Suprapubic skin (tissue), 4 donors: ENCODE measurements around the gene RINT1. TPM values are rescaled to one million over a fixed set of nuclear protein-coding genes. Genes with fewer than 3 reads are reported as not detected.

Source experiments
- DNase-seq, 2 donors: peaks; one replicate each; pipeline ENCODE4 v3.0.0-alpha.2; 2019; ENCODE audit warnings: low spot score in 2 of 2
- H3K27ac ChIP-seq: fragments of 200-600 bp; sonication (generic); one replicate; pipeline ENCODE4 v1.5.1; 2019
- H3K27me3 ChIP-seq: fragments of 200-600 bp; sonication (generic); one replicate; pipeline ENCODE4 v1.5.1; 2019
- H3K36me3 ChIP-seq: fragments of 200-600 bp; sonication (generic); one replicate; pipeline ENCODE4 v1.5.1; 2019
- H3K4me1 ChIP-seq: fragments of 200-600 bp; sonication (generic); one replicate; pipeline ENCODE4 v1.5.1; 2019
- H3K4me3 ChIP-seq: fragments of 200-600 bp; sonication (generic); one replicate; pipeline ENCODE4 v1.5.1; 2019; ENCODE audit warnings: mild to moderate bottlenecking
- H3K9me3 ChIP-seq: fragments of 200-600 bp; sonication (generic); one replicate; pipeline ENCODE4 v1.5.1; 2019
- EP300 ChIP-seq: sonication (generic); formaldehyde crosslinking; IDR thresholded peaks from one replicate; pipeline ENCODE4 v1.6.1; 2017; ENCODE audit warnings: antibody characterized with exemption
- POLR2A ChIP-seq, 2 donors: fragments of 450-650 bp; IDR thresholded peaks; one replicate each; pipeline ENCODE4 v1.6.1; 2017; ENCODE audit warnings: antibody characterized with exemption in 2 of 2, mild to moderate bottlenecking in 2 of 2, moderate library complexity in 2 of 2
- POLR2AphosphoS5 ChIP-seq, 3 donors: sonication (generic); formaldehyde crosslinking; IDR thresholded peaks; one replicate each; pipeline ENCODE4 v1.6.1; 2017; ENCODE audit warnings: antibody characterized with exemption in 3 of 3
- WGBS: methylation state at CpG from one replicate; pipeline ENCODE4 v1.1.5; 2018; 5-methylcytosine and 5-hydroxymethylcytosine counted together
- total RNA-seq, 4 donors: library from RNA; depleted of rRNA; stranded (reverse); fragments of >200 nt; gene quantifications; one replicate each; pipeline ENCODE4 v1.1.0, GENCODE V29; 2016
- TF ChIP-seq, protein P1 (sequence below), 2 donors: fragments of 200-600 bp in 1 of 2; fragments of 450-650 bp in 1 of 2; sonication (generic) in 1 of 2; IDR thresholded peaks; one replicate each; pipeline ENCODE4 v1.5.1; 2016 to 2019; ENCODE audit warnings: antibody characterized with exemption in 2 of 2, mild to moderate bottlenecking in 1 of 2, moderate library complexity in 1 of 2

RINT1 gene
- total RNA-seq, 4 donors from 2014 or later: 12.9 to 39.5 (median 17.4) TPM

- no peak overlapping the region for H3K4me3 ChIP-seq
- no peaks in the 10 kb centered on the region for H3K9me3 ChIP-seq
- no peak for TF ChIP-seq POLR2AphosphoS5 (IDR thresholded peaks at IDR 0.05)
- TF ChIP-seq, protein P1, sequence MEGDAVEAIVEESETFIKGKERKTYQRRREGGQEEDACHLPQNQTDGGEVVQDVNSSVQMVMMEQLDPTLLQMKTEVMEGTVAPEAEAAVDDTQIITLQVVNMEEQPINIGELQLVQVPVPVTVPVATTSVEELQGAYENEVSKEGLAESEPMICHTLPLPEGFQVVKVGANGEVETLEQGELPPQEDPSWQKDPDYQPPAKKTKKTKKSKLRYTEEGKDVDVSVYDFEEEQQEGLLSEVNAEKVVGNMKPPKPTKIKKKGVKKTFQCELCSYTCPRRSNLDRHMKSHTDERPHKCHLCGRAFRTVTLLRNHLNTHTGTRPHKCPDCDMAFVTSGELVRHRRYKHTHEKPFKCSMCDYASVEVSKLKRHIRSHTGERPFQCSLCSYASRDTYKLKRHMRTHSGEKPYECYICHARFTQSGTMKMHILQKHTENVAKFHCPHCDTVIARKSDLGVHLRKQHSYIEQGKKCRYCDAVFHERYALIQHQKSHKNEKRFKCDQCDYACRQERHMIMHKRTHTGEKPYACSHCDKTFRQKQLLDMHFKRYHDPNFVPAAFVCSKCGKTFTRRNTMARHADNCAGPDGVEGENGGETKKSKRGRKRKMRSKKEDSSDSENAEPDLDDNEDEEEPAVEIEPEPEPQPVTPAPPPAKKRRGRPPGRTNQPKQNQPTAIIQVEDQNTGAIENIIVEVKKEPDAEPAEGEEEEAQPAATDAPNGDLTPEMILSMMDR (IDR thresholded peaks at IDR 0.05): no peak
- TF ChIP-seq POLR2A (IDR thresholded peaks at IDR 0.05): no peak
- no peak for TF ChIP-seq EP300
- DNase-seq: no peak
- H3K27ac ChIP-seq: no peak overlapping the region
- no peaks in the 10 kb centered on the region for H3K27me3 ChIP-seq
- WGBS: 88% methylated on average over 5 of the region's 5 CpGs
- no peaks in the 10 kb centered on the region for H3K4me1 ChIP-seq
- H3K36me3 ChIP-seq: peaks cover 7% of the 10 kb centered on the region
These were observed 38.1 kb upstream of the RINT1 start for GRCh38 chr7:105493923-105494315.

DNA sequence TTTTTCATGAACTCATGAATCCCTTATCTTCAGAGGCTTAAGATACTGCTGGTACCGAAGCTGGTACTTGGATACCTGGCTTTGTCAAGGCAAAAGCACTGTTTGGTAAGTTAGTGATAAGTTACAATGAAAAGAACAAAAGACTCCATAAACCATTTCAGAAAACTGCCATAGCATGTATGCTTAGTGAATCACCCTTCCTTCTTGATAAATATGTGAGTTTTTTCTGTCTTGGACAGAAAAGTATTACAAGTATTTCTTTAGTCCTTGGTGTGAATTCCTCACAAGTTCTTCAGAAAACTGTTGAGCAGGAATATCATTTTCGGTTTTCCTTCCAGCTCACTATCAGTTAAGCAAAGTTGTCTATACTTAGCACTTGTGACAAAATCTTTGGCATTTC lies 35.5 kb upstream of the RINT1 start:
- no peak for DNase-seq
- H3K36me3 ChIP-seq: peaks cover 27% of the 10 kb centered on the region
- H3K4me1 ChIP-seq: no peaks in the 10 kb centered on the region
- no peaks in the 10 kb centered on the region for H3K27me3 ChIP-seq
- H3K4me3 ChIP-seq: no peak overlapping the region
- TF ChIP-seq POLR2A (IDR thresholded peaks at IDR 0.05) (no peak), POLR2AphosphoS5 (IDR thresholded peaks at IDR 0.05) (no peak), EP300 (no peak)
- TF ChIP-seq, protein P1 (IDR thresholded peaks at IDR 0.05): no peak
- H3K27ac ChIP-seq: no peak overlapping the region
- 72% methylated on average over 2 of the region's 2 CpGs for WGBS
- no peaks in the 10 kb centered on the region for H3K9me3 ChIP-seq

DNA sequence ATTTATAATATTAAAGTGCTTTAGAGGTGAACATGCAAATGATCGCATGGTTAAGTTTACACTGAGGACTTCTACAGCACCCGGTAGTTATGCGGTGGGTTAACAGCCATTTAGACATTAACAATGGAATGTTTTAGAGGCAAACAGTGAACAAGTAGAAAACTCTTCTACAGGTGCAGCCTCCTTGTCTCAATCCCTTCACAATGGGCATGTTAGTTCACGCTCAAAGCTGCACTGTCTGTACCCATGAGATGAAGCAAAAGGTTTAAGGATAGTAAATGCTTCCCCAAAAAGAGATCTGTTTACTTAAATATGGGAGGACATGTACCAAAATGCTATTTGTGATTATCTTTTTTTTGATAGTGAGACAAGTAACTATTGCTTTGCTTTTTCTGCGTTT lies 35.0 kb upstream of the RINT1 start:
- TF ChIP-seq, protein P1 (IDR thresholded peaks at IDR 0.05): no peak
- TF ChIP-seq POLR2A (IDR thresholded peaks at IDR 0.05): no peak
- TF ChIP-seq EP300: no peak
- no peak for TF ChIP-seq POLR2AphosphoS5 (IDR thresholded peaks at IDR 0.05)
- H3K27me3 ChIP-seq: no peaks in the 10 kb centered on the region
- no peak for DNase-seq
- no peaks in the 10 kb centered on the region for H3K4me1 ChIP-seq
- H3K9me3 ChIP-seq: no peaks in the 10 kb centered on the region
- H3K4me3 ChIP-seq: no peak overlapping the region
- H3K27ac ChIP-seq: no peak overlapping the region
- 82% methylated on average over 5 of the region's 5 CpGs for WGBS
- peaks cover 32% of the 10 kb centered on the region for H3K36me3 ChIP-seq

GRCh38 chr7:105502173-105502572 lies 29.8 kb upstream of the RINT1 start:
- H3K9me3 ChIP-seq: no peaks in the 10 kb centered on the region
- no peak for TF ChIP-seq POLR2AphosphoS5 (IDR thresholded peaks at IDR 0.05)
- TF ChIP-seq, protein P1 (IDR thresholded peaks at IDR 0.05): no peak
- TF ChIP-seq EP300: no peak
- TF ChIP-seq POLR2A (IDR thresholded peaks at IDR 0.05): no peak
- no peaks in the 10 kb centered on the region for H3K4me1 ChIP-seq
- no peak overlapping the region for H3K27ac ChIP-seq
- 91% methylated on average over 9 of the region's 9 CpGs for WGBS
- H3K4me3 ChIP-seq: no peak overlapping the region
- H3K27me3 ChIP-seq: no peaks in the 10 kb centered on the region
- no peak for DNase-seq
- H3K36me3 ChIP-seq: peaks cover 58% of the 10 kb centered on the region

DNA sequence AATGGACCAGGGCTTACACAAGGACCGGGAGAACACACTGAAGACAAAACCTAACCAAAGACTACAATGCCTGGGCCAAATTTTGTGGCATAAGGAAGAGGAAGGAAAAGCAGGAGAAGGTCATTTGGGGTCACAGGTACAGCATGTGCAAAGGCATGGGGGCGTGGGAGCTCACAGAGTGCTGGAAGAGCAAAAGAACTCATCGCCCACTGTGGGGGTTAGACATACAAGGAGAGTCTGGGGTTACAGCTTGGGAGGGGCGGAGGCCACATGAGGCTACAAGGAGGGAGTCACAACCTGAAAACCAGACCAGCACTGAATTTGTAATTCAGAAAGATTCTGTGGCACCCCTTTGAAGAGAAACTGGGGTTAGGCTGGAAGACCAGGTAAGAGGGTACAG lies 19.6 kb upstream of the RINT1 start:
- 89% methylated on average over 4 of the region's 4 CpGs for WGBS

More for the DNA sequence above, 19.6 kb upstream of the RINT1 start:
- H3K4me3 ChIP-seq: no peak overlapping the region
- no peak overlapping the region for H3K27ac ChIP-seq
- no peaks in the 10 kb centered on the region for H3K4me1 ChIP-seq
- peaks cover 10% of the 10 kb centered on the region for H3K36me3 ChIP-seq
- DNase-seq: no peak
- no peaks in the 10 kb centered on the region for H3K27me3 ChIP-seq
- no peak for TF ChIP-seq POLR2A (IDR thresholded peaks at IDR 0.05)
- no peak for TF ChIP-seq POLR2AphosphoS5 (IDR thresholded peaks at IDR 0.05)
- TF ChIP-seq, protein P1 (IDR thresholded peaks at IDR 0.05): no peak
- TF ChIP-seq EP300: no peak
- no peaks in the 10 kb centered on the region for H3K9me3 ChIP-seq
